Nephron (organoid): ENCODE measurements around the gene C1QTNF1.

Source experiments
- H3K27ac Mint-ChIP-seq, 3 experiments: 2 replicates each; pipeline ENCODE4 v1.8.0; 2020; ENCODE audit warnings: mixed read lengths in 3 of 3, mild to moderate bottlenecking in 2 of 3, moderate library complexity in 1 of 3
- H3K27me3 Mint-ChIP-seq: 2 replicates; pipeline ENCODE4 v1.8.0; 2021; ENCODE audit warnings: low read depth, mild to moderate bottlenecking, moderate library complexity, mixed read lengths
- H3K36me3 Mint-ChIP-seq: 2 replicates; pipeline ENCODE4 v1.8.0; 2020; ENCODE audit warnings: low read depth, mixed read lengths
- H3K4me1 Mint-ChIP-seq: 2 replicates; pipeline ENCODE4 v1.8.0; 2020; ENCODE audit warnings: mixed read lengths
- H3K4me3 Mint-ChIP-seq, 3 experiments: 2 replicates each; pipeline ENCODE4 v1.8.0; 2020; ENCODE audit warnings: mild to moderate bottlenecking in 3 of 3, mixed read lengths in 3 of 3, moderate library complexity in 2 of 3
- H3K9me3 Mint-ChIP-seq: 2 replicates; pipeline ENCODE4 v1.8.0; 2020; ENCODE audit warnings: mixed read lengths
- TF ChIP-seq, protein P1 (sequence below), 3 experiments: fragments of 200-600 bp; sonication (generic); IDR thresholded peaks; one replicate each; pipeline ENCODE4 v1.5.0; 2021; ENCODE audit warnings: antibody characterized with exemption in 3 of 3; ENCODE audit not compliant: unreplicated experiment in 3 of 3

The C1QTNF1 gene

GRCh38 chr17:79002796-79003593 is 21.0 kb upstream of the C1QTNF1 start:
- Mint-ChIP-seq H3K27ac (peak overlapping the region in 2 of 3 experiments; percentile 55 to 78), H3K27me3 (no peaks in the 10 kb centered on the region), H3K4me3 (no peak overlapping the region), H3K4me1 (peaks cover 4% of the 10 kb centered on the region), H3K9me3 (no peaks in the 10 kb centered on the region), H3K36me3 (peaks cover 13% of the 10 kb centered on the region)
- TF ChIP-seq, protein P1, sequence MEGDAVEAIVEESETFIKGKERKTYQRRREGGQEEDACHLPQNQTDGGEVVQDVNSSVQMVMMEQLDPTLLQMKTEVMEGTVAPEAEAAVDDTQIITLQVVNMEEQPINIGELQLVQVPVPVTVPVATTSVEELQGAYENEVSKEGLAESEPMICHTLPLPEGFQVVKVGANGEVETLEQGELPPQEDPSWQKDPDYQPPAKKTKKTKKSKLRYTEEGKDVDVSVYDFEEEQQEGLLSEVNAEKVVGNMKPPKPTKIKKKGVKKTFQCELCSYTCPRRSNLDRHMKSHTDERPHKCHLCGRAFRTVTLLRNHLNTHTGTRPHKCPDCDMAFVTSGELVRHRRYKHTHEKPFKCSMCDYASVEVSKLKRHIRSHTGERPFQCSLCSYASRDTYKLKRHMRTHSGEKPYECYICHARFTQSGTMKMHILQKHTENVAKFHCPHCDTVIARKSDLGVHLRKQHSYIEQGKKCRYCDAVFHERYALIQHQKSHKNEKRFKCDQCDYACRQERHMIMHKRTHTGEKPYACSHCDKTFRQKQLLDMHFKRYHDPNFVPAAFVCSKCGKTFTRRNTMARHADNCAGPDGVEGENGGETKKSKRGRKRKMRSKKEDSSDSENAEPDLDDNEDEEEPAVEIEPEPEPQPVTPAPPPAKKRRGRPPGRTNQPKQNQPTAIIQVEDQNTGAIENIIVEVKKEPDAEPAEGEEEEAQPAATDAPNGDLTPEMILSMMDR (IDR thresholded peaks at IDR 0.05; ENCODE audit: unreplicated experiment in 3 of 3) = no peak

DNA sequence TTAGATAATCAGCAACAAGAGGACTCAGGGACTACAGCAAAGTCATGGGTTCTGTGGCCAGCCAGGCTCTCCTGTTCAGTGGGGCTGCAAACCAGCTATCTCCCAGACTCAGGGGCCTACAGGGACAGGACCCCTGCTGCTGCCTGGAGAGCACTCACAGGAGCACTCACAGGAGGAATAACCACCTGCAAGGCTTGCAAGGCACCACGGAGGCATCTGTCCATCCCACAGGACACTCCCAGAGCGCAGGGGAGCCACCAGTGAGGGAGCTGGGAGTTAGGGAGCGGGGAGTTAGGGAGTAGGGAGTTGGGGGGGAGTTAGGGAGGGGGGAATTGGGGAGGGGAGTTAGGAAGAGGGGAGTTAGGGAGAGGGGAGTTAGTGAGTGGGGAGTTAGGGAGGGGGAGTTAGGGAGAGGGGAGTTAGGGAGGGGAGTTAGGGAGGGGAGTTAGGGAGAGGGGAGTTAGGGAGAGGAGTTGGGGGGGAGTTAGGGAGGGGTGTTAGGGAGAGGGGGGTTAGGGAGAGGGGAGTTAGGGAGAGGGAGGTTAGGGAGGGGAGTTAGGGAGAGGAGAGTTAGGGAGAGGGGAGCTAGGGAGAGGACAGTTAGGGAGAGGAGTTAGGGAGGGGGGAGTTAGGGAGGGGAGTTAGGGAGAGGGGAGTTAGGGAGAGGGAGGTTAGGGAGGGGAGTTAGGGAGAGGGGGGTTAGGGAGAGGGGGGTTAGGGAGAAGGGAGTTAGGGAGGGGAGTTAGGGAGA is 20.1 kb upstream of the C1QTNF1 start:
- Mint-ChIP-seq H3K4me1 (peaks cover 12% of the 10 kb centered on the region), H3K27ac (peak overlapping the region in 1 of 3 experiments; percentile 78), H3K36me3 (peaks cover 12% of the 10 kb centered on the region), H3K9me3 (no peaks in the 10 kb centered on the region), H3K27me3 (no peaks in the 10 kb centered on the region), H3K4me3 (no peak overlapping the region)
- TF ChIP-seq, protein P1 (IDR thresholded peaks at IDR 0.05; ENCODE audit: unreplicated experiment in 3 of 3) = no peak

DNA sequence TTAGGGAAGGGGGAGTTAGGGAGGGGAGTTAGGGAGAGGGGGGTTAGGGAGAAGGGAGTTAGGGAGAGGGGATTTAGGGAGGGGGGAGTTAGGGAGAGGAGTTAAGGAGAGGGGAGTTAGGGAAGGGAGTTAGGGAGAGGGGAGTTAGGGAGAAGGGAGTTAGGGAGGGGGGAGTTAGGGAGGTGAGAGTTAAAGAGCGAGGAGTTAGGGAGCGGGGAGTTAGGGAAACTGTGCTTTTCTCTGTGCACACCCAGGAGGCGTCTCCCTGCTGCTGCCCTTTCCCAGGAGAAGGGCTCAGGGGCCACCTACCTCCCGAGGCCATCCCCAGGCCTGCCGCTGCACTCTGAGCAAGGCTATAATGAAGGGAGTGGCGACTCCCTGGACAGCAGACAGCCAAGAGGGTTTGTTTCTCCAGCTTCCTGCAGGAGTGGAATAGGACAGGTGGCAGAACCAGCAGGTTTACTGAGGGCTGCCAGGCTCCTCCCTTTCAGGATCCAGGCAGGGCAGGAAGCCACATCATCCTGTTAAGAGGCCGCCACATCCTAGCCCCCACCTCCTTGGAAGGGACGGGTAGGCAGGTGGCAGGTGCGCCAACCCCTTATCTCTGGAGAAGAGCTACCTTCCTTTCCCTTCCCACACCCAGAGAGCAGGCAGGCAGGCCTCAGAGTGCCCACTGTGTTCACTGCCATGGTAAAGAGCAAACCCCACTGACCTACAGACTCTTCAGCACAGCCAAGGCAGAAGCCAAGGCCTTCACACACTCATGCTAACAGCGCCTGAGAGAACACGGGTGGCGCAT is 18.7 kb upstream of the C1QTNF1 start:
- peak overlapping the region in 1 of 3 experiments; percentile 38 for H3K4me3 Mint-ChIP-seq
- H3K27me3 Mint-ChIP-seq = no peaks in the 10 kb centered on the region
- no peaks in the 10 kb centered on the region for H3K9me3 Mint-ChIP-seq
- H3K27ac Mint-ChIP-seq = peak overlapping the region in 1 of 3 experiments; percentile 13
- TF ChIP-seq, protein P1 (IDR thresholded peaks at IDR 0.05; ENCODE audit: unreplicated experiment in 3 of 3) = no peak
- H3K4me1 Mint-ChIP-seq = peaks cover 18% of the 10 kb centered on the region
- peaks cover 8% of the 10 kb centered on the region for H3K36me3 Mint-ChIP-seq

DNA sequence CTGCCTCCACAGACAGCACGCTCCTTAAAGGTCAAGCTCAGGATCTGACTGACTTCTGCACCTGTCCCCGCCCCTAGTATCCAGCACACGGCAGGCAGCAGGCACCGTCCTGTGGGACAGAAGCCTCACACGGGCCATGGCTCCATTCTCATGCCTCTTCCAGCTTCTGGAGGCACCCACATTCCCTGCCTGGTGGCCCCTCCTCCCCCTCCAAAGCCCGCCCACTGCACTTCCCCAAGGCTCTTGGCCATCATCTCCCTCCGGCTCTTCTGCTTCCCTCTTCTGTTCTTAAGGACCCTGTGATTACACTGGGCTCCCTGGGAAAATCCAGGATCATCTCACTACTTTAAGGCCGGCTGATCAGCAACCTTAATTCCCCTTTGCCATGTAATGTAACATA is 17.9 kb upstream of the C1QTNF1 start:
- Mint-ChIP-seq H3K9me3 (no peaks in the 10 kb centered on the region), H3K27ac (no peak overlapping the region), H3K4me1 (peaks cover 26% of the 10 kb centered on the region), H3K36me3 (peaks cover 8% of the 10 kb centered on the region), H3K27me3 (no peaks in the 10 kb centered on the region), H3K4me3 (peak overlapping the region; percentile 14 to 51 (median 31))
- TF ChIP-seq, protein P1 (IDR thresholded peaks at IDR 0.05; ENCODE audit: unreplicated experiment in 3 of 3) = no peak

DNA sequence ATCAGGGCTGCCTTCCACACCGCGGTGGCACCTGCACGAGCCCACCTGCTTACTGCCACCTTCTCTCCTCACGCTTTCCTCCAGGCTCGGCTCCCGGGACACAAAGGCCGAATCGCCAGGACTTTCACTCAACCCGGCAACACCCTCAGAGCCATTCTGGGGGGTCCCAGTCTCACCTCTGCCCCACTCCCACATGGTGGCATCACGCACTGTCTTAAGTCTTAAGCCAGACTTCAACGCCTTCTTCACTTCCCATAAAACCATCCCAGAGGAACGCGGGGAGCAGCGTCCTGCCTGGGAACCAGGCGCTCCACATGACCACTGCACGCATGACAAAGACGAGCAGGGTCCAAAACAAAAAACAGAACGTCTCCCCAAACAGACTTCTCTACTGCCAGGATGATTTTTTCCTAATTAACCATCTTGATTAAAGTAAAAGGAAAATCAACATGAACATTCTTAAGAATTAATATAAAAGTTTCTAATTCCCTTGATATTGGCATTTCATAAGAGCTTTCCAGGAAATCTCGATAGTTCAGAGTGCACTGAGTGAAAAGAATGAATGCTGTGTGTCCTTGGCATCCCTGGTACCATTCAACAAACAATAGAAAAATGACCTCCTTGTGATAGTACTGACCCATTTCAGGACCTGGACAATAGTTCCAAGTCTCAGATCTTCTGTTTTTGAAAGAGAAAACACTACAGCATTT is 17.0 kb upstream of the C1QTNF1 start:
- Mint-ChIP-seq H3K4me1 (peaks cover 28% of the 10 kb centered on the region), H3K27ac (no peak overlapping the region), H3K4me3 (peak overlapping the region; percentile 68 to 95 (median 94)), H3K9me3 (no peaks in the 10 kb centered on the region), H3K36me3 (peaks cover 8% of the 10 kb centered on the region), H3K27me3 (no peaks in the 10 kb centered on the region)
- TF ChIP-seq, protein P1 (IDR thresholded peaks at IDR 0.05; ENCODE audit: unreplicated experiment in 3 of 3) = no peak
